Activated naive CD4-positive, alpha-beta T cell (primary cell): ENCODE data around the gene LGALS14.

Experiments used
- DNase-seq, 4 experiments: peaks; one replicate each; lab custom pipeline; 2025; lab: John Stamatoyannopoulos, UW

Gene LGALS14

DNA sequence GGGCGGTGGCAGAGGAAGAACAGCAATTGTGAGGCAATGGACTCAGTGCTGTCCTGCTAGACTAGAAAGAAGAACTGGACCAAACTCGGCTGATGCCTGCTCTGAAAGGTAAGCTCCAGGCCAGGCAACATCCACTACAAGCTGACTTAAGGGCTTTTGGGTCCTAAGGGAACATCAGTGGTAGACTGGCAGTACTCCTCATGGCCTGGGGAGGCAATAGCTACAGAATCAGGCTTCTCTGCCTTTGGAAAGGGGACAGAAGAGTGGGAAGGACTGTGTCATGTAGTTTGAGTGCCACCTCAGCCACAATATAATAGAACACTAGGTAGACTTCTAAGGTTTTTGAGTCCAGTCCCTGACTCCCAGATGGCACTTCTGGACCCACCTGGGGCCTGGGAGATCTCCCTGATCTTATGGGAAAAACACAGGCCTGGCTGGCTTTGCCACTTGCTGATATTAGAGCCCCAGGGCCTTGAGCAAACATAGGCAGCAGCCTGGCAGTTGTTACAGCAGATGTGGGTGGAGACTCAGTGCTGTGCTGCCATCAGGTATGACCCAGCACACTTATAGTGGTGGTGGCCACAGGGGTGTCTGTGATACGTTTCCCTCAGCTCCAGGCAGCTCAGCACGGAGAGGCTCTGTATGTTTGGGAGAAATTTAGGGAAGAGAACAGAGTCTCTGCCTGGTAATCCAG, 42.7 kb downstream of the LGALS14 start:
- no peak for DNase-seq

DNA sequence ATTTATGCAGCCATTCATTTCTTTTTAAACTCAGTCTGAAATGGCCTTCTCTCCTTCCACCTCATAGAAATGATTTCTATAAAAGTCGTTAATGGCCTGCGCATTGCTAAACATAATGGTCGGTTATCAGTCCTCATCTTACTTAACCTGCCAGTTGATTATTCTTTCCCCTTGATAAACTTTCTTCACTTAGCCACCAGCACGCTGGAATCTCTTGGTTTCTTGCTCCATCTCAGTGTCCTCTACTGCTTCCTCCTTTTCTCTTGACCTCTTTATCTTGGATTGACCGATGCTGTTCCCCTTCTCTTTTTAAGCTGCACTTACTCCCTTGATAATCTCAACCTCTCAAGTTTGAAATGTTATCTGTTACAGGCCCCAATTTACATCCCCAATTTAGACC, 45.7 kb downstream of the LGALS14 start:
- no peak for DNase-seq

DNA sequence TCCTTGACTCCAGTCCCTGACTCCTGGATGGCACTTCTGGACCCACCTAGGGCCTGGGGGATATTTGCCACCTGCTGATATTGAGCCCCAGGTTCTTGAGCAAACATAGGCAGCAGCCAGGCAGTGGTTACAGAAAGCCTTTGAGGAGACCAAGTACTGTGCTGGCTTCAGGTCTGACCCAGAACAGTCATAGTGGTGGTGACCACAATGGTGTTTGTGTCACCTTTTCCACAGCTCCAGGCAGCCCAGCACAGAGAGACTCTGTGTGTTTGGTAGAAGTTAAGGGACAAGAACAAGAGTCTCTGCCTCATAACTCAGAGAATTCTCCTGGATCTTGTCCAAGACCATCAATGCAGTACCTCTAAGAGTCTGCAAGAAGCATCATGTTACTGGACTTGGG, 48.1 kb downstream of the LGALS14 start:
- DNase-seq = no peak

DNA sequence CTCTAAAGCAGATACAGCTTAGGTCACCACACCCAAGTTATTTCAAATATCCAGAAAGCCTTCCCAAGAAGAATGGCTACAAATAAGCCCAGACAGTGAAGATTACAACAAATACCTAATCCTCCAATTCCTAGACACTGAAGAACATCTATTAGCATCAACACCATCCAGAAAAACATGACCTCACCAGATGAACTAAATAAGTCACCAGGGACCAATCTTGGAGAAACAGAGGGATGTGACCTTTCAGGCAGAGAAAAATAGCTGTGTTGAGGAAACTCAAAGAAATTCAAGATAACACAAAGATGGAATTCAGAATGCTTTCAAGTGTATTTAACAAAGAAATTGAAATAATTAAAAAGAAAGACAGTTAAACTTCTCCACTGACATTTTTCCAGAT, 48.5 kb downstream of the LGALS14 start:
- no peak for DNase-seq

GRCh38 chr19:39754544-39754943, 50.3 kb downstream of the LGALS14 start:
- no peak for DNase-seq

- no peak for DNase-seq
These were observed 50.7 kb downstream of the LGALS14 start for GRCh38 chr19:39754971-39755370.
